Measurements from ENCODE around the gene GLTPD2.

DNA sequence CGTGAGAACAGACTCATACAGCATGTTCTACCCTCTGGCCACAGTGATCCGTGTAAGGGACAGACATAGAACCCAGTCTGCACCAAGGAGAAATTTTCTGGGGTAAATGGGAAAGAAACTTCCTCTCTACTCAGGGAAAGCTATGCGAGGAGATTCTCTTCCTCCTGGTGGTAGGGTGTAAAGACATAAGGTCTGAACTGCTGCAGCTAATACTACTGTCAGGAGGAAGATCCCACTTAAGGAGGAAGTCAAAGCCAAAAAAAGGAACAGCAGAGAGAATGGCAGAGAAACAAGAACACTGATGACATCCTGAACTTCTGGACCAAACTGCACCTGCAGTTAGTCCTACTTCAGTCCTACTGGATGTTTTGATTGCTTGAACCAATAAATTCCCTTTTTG is 24.2 kb upstream of the GLTPD2 start:
- TF ChIP-seq, protein P1, sequence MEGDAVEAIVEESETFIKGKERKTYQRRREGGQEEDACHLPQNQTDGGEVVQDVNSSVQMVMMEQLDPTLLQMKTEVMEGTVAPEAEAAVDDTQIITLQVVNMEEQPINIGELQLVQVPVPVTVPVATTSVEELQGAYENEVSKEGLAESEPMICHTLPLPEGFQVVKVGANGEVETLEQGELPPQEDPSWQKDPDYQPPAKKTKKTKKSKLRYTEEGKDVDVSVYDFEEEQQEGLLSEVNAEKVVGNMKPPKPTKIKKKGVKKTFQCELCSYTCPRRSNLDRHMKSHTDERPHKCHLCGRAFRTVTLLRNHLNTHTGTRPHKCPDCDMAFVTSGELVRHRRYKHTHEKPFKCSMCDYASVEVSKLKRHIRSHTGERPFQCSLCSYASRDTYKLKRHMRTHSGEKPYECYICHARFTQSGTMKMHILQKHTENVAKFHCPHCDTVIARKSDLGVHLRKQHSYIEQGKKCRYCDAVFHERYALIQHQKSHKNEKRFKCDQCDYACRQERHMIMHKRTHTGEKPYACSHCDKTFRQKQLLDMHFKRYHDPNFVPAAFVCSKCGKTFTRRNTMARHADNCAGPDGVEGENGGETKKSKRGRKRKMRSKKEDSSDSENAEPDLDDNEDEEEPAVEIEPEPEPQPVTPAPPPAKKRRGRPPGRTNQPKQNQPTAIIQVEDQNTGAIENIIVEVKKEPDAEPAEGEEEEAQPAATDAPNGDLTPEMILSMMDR (IDR thresholded peaks at IDR 0.05; ENCODE audit: low read depth, low read length) = no peak
- no peak for TF ChIP-seq EZH2phosphoT487 (IDR thresholded peaks at IDR 0.05; ENCODE audit: low read depth)

Data from OCI-LY3 (cell line).